K562 (cell line): Measurements from ENCODE around the gene HIVEP1. TPM values are rescaled to one million over a fixed set of nuclear protein-coding genes. Genes with fewer than 3 reads are reported as not detected.

ENCODE experiments used
- ATAC-seq: fragments of 200-7000 bp; cut with Tn5 transposase; 3 replicates; pipeline ENCODE4 v1.9.1; 2020; ENCODE audit warnings: moderate library complexity
- BruUV-seq: library from RNA; stranded (reverse); fragments of 400-500 nt; replicated peaks from 2 replicates; lab custom pipeline; 2021; lab: Mats Ljungman, UMichigan
- CTCF ChIA-PET: fragments of 300-600 bp; formaldehyde crosslinking; extraction: SDS; loops from one replicate; lab custom pipeline; 2021; ENCODE audit warnings: low intra/inter-chr PET ratio; lab: Yijun Ruan, JAX
- POLR2A ChIA-PET: fragments of 300-600, 350-650 bp; sonication (Branson Sonifier 250); formaldehyde crosslinking; extraction: SDS; loops from one replicate; lab custom pipeline; 2021; ENCODE audit warnings: antibody characterized with exemption, inconsistent platforms; lab: Yijun Ruan, JAX
- DNase-seq, 4 experiments: peaks; one replicate each; pipeline versions ENCODE4 v3.0.0 to v3.0.0-alpha.2; 2011 to 2018; ENCODE audit warnings: low spot score in 3 of 4, mixed read lengths in 3 of 4; ENCODE audit errors: extremely low read depth in 1 of 4
- FAIRE-seq: peaks from 2 replicates; lab custom pipeline; 2011; peaks lifted over from hg19 to GRCh38; lab: Jason Lieb, UNC
- H2AFZ ChIP-seq: 2 replicates; pipeline ENCODE4 v1.6.0; 2011; ENCODE audit warnings: low read depth, low read length, control low read depth, inconsistent platforms
- H3K27ac ChIP-seq: fragments of 200-600 bp; 3 replicates; pipeline ENCODE4 v1.8.0; 2011; ENCODE audit warnings: low read depth, mild to moderate bottlenecking, control low read depth, inconsistent platforms, low read length, moderate library complexity, mixed read lengths; ENCODE audit errors: extremely low read depth
- H3K27me3 ChIP-seq, 2 experiments: fragments of 300-600 bp in 1 of 2; 2 replicates in 1 of 2; 3 replicates in 1 of 2; pipeline versions ENCODE4 v1.6.0 to v1.8.0; 2011; ENCODE audit warnings: inconsistent platforms in 2 of 2, low read length in 2 of 2, mild to moderate bottlenecking in 1 of 2, mixed read lengths in 1 of 2, moderate library complexity in 1 of 2; ENCODE audit not compliant: control insufficient read depth in 2 of 2, insufficient read depth in 2 of 2
- H3K36me3 ChIP-seq: fragments of 300-600 bp; 3 replicates; pipeline ENCODE4 v1.8.0; 2011; ENCODE audit warnings: mild to moderate bottlenecking, low read length, inconsistent platforms; ENCODE audit not compliant: control insufficient read depth, insufficient read depth
- H3K4me1 ChIP-seq, 2 experiments: fragments of 200-600 bp in 1 of 2; replicated peaks in 1 of 2; 2 replicates in 1 of 2; 3 replicates in 1 of 2; pipeline versions ENCODE4 v1.5.1 to v1.8.0; 2011; ENCODE audit warnings: inconsistent platforms in 2 of 2, low read length in 2 of 2, mild to moderate bottlenecking in 1 of 2, mixed read lengths in 1 of 2, moderate library complexity in 1 of 2; ENCODE audit not compliant: control insufficient read depth in 2 of 2, insufficient read depth in 2 of 2
- H3K4me2 ChIP-seq: 2 replicates; pipeline ENCODE4 v1.6.1; 2011; ENCODE audit warnings: low read length, control low read depth, inconsistent platforms, mixed read lengths; ENCODE audit not compliant: insufficient read depth
- H3K4me3 ChIP-seq: fragments of 200-600 bp; sonication (generic), shearing (Covaris generic); 2 replicates; pipeline ENCODE4 v1.5.1; 2016; ENCODE audit warnings: control low read depth, inconsistent platforms
- H3K79me2 ChIP-seq: fragments of 200-600 bp; 3 replicates; pipeline ENCODE4 v1.8.0; 2011; ENCODE audit warnings: low read length, inconsistent platforms; ENCODE audit not compliant: control insufficient read depth, insufficient read depth
- H3K9ac ChIP-seq, 2 experiments: 2 replicates each; pipeline versions ENCODE4 v1.6.0 to v1.6.1; 2011; ENCODE audit warnings: low read depth in 2 of 2, low read length in 2 of 2, control low read depth in 1 of 2, inconsistent platforms in 1 of 2, mild to moderate bottlenecking in 1 of 2, mixed read lengths in 1 of 2; ENCODE audit not compliant: insufficient read depth in 1 of 2
- H3K9me1 ChIP-seq: one replicate; pipeline ENCODE4 v1.6.0; 2011; ENCODE audit warnings: inconsistent platforms, mild to moderate bottlenecking, low read length, moderate library complexity; ENCODE audit not compliant: control insufficient read depth, insufficient read depth
- H3K9me3 ChIP-seq: replicated peaks from 2 replicates; pipeline ENCODE4 v1.5.1; 2011; ENCODE audit warnings: low read depth, low read length, inconsistent platforms; ENCODE audit not compliant: control insufficient read depth, insufficient read depth
- H4K20me1 ChIP-seq: replicated peaks from 2 replicates; pipeline ENCODE4 v1.6.1; 2011; ENCODE audit warnings: low read length, inconsistent platforms, mixed read lengths; ENCODE audit not compliant: control insufficient read depth, insufficient read depth
- C11orf30 ChIP-seq: fragments of 450-650 bp; IDR thresholded peaks from 2 replicates; pipeline ENCODE4 v1.6.1; 2016; ENCODE audit warnings: low read depth, mild to moderate bottlenecking
- DMBX1 ChIP-seq: fragments of 250-450 bp; sonication (Bioruptor Pico); IDR thresholded peaks from 2 replicates; pipeline ENCODE4 v1.8.0; 2022; ENCODE audit warnings: inconsistent platforms, mild to moderate bottlenecking, moderate library complexity, borderline replicate concordance
- HDAC1 ChIP-seq, 2 experiments: fragments of 450-650 bp; IDR thresholded peaks; 2 replicates each; pipeline ENCODE4 v1.6.1; 2016 to 2017; ENCODE audit warnings: inconsistent platforms in 1 of 2, mild to moderate bottlenecking in 1 of 2, moderate library complexity in 1 of 2
- ILK ChIP-seq: fragments of 450-650 bp; IDR thresholded peaks from 2 replicates; pipeline ENCODE4 v1.6.1; 2016; ENCODE audit warnings: missing genetic modification characterization, low read depth, mild to moderate bottlenecking, missing compliant biosample characterization, moderate library complexity, borderline replicate concordance
- KDM4B ChIP-seq, 2 experiments: fragments of 450-650 bp in 1 of 2; sonication (generic) in 1 of 2; IDR thresholded peaks; 2 replicates each; pipeline ENCODE4 v1.6.1; 2016 to 2017; ENCODE audit warnings: borderline replicate concordance in 2 of 2, antibody characterized with exemption in 1 of 2, low read depth in 1 of 2, mild to moderate bottlenecking in 1 of 2
- MAFF ChIP-seq: IDR thresholded peaks from 2 replicates; pipeline ENCODE4 v1.6.1; 2012; ENCODE audit warnings: low read length, improper control_type of control experiment
- MAFG ChIP-seq: fragments of 450-650 bp; conservative IDR thresholded peaks from 2 replicates; pipeline ENCODE4 v1.6.1; 2016; ENCODE audit warnings: missing genetic modification characterization, missing compliant biosample characterization
- MXI1 ChIP-seq: IDR thresholded peaks from 2 replicates; pipeline ENCODE4 v1.6.1; 2011; ENCODE audit warnings: low read depth, mild to moderate bottlenecking, improper control_type of control experiment, low read length
- PHF21A ChIP-seq: fragments of 450-650 bp; IDR thresholded peaks from 2 replicates; pipeline ENCODE4 v1.6.1; 2017; ENCODE audit warnings: low read depth, borderline replicate concordance
- TRIM24 ChIP-seq, 2 experiments: fragments of 450-650 bp; IDR thresholded peaks; 2 replicates each; pipeline ENCODE4 v1.6.1; 2016
- TRIM28 ChIP-seq: fragments of 450-650 bp; IDR thresholded peaks from 2 replicates; pipeline ENCODE4 v1.6.1; 2017
- ZEB2 ChIP-seq: fragments of 450-650 bp; IDR thresholded peaks from 2 replicates; pipeline ENCODE4 v1.6.1; 2016
- ZNF316 ChIP-seq: fragments of 450-650 bp; IDR thresholded peaks from 2 replicates; pipeline ENCODE4 v1.6.1; 2016
- WGBS: fragments of 100-300 bp; shearing (Covaris generic); methylation state at CpG from one replicate; pipeline ENCODE4 v1.1.6; 2016; ENCODE audit warnings: low coverage, mixed read lengths; ENCODE audit not compliant: insufficient coverage; ENCODE audit errors: missing lambda C conversion rate; 5-methylcytosine and 5-hydroxymethylcytosine counted together
- in situ Hi-C: fragments of 300-500 bp; cut with MboI; formaldehyde crosslinking; loops from 4 replicates; pipeline ENCODE4 v1.15.0; 2018; ENCODE audit warnings: inconsistent platforms, mixed read lengths
- intact Hi-C: fragments of 100-400 bp; cut with micrococcal nuclease; formaldehyde crosslinking; loops from 2 replicates; pipeline ENCODE4 v1.14.2; 2022
- polyA plus RNA-seq, 8 experiments: library from polyadenylated mRNA; depleted of rRNA in 4 of 8; stranded (reverse) in 5 of 8; unstranded in 3 of 8; fragments of >200 nt; fragmentation: Nextera tagmentation in 2 of 8; fragmentation: Illumina TruSeq in 1 of 8; extraction: Ambion mirVana in 2 of 8; extraction: Trizol in 1 of 8; gene quantifications; 2 replicates each; pipeline versions ENCODE4 v1.2.1 to v1.2.3, GENCODE V29; 2011 to 2014; ENCODE audit warnings: inconsistent platforms in 1 of 8, missing spikeins in 1 of 8
- total RNA-seq, 7 experiments: library from RNA; depleted of rRNA in 6 of 7; stranded (reverse); fragments of >200 nt in 6 of 7; fragmentation: Illumina TruSeq in 2 of 7; extraction: Trizol in 2 of 7; gene quantifications; 2 replicates each; pipeline versions ENCODE4 v1.2.1 to v1.2.3, GENCODE V29; 2011 to 2021; ENCODE audit warnings: low replicate concordance in 1 of 7
- TF ChIP-seq, protein P1 (sequence below), 3 experiments: fragments of 200-800 bp in 1 of 3; fragments of 250-450 bp in 1 of 3; fragments of 450-650 bp in 1 of 3; sonication (Bioruptor Pico) in 1 of 3; sonication (Bioruptor generic) in 1 of 3; formaldehyde crosslinking in 1 of 3; IDR thresholded peaks; 2 replicates each; pipeline versions ENCODE4 v1.6.1 to v1.8.0; 2016 to 2022; ENCODE audit warnings: mild to moderate bottlenecking in 2 of 3, missing genetic modification characterization in 2 of 3, missing compliant biosample characterization in 1 of 3, moderate library complexity in 1 of 3

HIVEP1 gene
- total and polyA plus RNA-seq, 9 of the 15 experiments (the other 6 are each of a cell fraction or from before 2014, with no cell fraction given) = 6.0 to 33.3 (median 21.7) TPM

DNA sequence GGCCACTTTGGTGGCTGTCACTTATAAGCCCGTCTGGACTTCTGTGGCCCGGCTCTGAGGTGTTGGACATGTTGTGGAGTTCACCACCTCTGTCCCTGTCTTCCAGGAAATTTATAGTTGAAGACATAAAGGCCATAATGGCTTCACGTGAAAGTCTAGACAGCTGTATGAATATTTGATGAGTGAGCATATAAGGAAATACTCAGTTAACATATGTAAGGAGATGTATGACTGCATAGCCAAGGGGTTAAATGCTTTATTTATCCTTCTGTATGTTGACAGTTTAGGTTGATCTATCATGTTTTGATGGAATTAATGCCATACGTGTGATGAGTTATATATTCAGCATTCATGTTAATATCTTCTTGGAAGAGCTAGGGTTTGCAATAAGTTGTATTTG, 16.1 kb downstream of the HIVEP1 start:
- no peak for FAIRE-seq
- POLR2A ChIA-PET = interaction anchor here (1.1 to 1.4 kb wide), 2 partner anchors 11 to 15 kb away, joined by 3 read pairs; no protein-coding TSS in a partner anchor
- CTCF ChIA-PET = interaction anchor here (0.5 kb wide), 1 partner anchor 37 kb away, joined by 3 read pairs; no protein-coding TSS in a partner anchor

DNA sequence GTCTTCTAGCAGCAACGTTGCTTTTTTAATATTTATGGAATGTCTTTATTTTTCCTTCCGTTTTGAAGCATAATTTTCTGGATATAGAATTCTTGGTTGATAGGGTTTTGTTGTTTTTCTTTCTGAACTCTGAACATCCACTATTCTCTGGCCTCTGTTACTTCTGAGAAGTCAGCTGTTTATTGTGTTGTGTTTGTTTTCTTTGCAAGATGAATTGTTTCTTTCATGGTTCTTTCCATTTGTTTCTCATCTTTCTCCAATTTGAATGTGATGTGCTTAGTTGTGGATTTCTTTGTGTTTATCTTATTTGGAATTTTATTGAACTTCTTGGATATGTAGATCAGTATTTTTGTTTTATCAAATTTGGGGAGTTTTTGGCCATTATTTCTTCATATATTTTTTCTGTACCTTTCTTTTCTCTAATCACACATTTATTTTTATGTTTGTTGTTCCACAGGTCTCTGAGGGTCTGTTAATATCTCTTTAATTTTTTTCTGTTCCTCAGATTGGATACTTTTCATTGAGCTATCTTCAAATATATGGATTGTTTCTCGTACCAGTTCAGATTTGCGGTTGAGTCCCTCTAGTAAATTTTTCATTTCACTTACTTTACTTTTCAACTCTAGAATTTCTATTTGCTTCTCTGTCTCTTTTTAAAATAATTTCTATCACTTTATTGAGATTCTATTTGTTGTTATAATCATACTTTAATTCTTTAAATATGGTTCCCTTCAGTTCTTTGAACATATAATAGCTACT, 18.0 kb downstream of the HIVEP1 start:
- CTCF ChIA-PET = no interaction called here
- TF ChIP-seq, protein P1, sequence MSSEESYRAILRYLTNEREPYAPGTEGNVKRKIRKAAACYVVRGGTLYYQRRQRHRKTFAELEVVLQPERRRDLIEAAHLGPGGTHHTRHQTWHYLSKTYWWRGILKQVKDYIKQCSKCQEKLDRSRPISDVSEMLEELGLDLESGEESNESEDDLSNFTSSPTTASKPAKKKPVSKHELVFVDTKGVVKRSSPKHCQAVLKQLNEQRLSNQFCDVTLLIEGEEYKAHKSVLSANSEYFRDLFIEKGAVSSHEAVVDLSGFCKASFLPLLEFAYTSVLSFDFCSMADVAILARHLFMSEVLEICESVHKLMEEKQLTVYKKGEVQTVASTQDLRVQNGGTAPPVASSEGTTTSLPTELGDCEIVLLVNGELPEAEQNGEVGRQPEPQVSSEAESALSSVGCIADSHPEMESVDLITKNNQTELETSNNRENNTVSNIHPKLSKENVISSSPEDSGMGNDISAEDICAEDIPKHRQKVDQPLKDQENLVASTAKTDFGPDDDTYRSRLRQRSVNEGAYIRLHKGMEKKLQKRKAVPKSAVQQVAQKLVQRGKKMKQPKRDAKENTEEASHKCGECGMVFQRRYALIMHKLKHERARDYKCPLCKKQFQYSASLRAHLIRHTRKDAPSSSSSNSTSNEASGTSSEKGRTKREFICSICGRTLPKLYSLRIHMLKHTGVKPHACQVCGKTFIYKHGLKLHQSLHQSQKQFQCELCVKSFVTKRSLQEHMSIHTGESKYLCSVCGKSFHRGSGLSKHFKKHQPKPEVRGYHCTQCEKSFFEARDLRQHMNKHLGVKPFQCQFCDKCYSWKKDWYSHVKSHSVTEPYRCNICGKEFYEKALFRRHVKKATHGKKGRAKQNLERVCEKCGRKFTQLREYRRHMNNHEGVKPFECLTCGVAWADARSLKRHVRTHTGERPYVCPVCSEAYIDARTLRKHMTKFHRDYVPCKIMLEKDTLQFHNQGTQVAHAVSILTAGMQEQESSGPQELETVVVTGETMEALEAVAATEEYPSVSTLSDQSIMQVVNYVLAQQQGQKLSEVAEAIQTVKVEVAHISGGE (CRISPR knock-in tag; IDR thresholded peaks at IDR 0.05) = no peak
- TF ChIP-seq TRIM24 (IDR thresholded peaks at IDR 0.05) = peak; percentile 54 to 61; a peak in 3 of 4 replicates
- no peak for TF ChIP-seq DMBX1 (CRISPR knock-in tag)
- no peak for TF ChIP-seq ILK (tag)
- peak; percentile 75 for TF ChIP-seq TRIM28
- 0 out of 4 replicates have a peak, but pooled peaks of 1 of the 2 experiments have one; percentile 38 for TF ChIP-seq HDAC1 (IDR thresholded peaks at IDR 0.05)
- no peak for TF ChIP-seq MXI1

More for the DNA sequence above, 16.1 kb downstream of the HIVEP1 start:
- H3K27ac ChIP-seq = no peak overlapping the region
- WGBS = 80% methylated on average over 4 of the region's 4 CpGs
- no peaks in the 10 kb centered on the region for H3K9me1 ChIP-seq
- H3K4me3 ChIP-seq = no peak overlapping the region
- TF ChIP-seq ZNF316 (peak; percentile 84), MAFF (peak; percentile 28; the same call in 1 of the 2 replicates), KDM4B (IDR thresholded peaks at IDR 0.05; ENCODE audit: borderline replicate concordance in 2 of 2, low read depth in 1 of 2) (no peak), PHF21A (no peak), ZEB2 (no peak), MAFG (tag) (peak; percentile 31; the same call in 1 of the 2 replicates), C11orf30 (peak; percentile 61; the same call in 1 of the 2 replicates)
- in situ Hi-C loops (no loop called here), intact Hi-C loops (no loop called here)
- H3K36me3 ChIP-seq = peaks cover 72% of the 10 kb centered on the region
- H4K20me1 ChIP-seq = no peaks in the 10 kb centered on the region
- H2AFZ ChIP-seq = no peak overlapping the region
- no TSS peak for BruUV-seq
- H3K9ac ChIP-seq = no peak overlapping the region
- no peak overlapping the region for H3K4me2 ChIP-seq
- peaks cover 13% of the 10 kb centered on the region for H3K9me3 ChIP-seq
- H3K27me3 ChIP-seq = no peaks in the 10 kb centered on the region
- peaks cover 0 to 19% of the 10 kb centered on the region in 2 experiments; a peak in 4 of 5 replicates for H3K4me1 ChIP-seq
- ATAC-seq = no peak
- DNase-seq = no peak
- H3K79me2 ChIP-seq = peaks cover 98% of the 10 kb centered on the region

More for the DNA sequence above, 18.0 kb downstream of the HIVEP1 start:
- Histone ChIP-seq H3K9me3 (peaks cover 13% of the 10 kb centered on the region), H2AFZ (no peak overlapping the region), H4K20me1 (no peaks in the 10 kb centered on the region), H3K4me2 (no peak overlapping the region), H3K79me2 (peaks cover 98% of the 10 kb centered on the region), H3K9me1 (no peaks in the 10 kb centered on the region), H3K9ac (no peak overlapping the region), H3K27ac (no peak overlapping the region), H3K4me3 (no peak overlapping the region), H3K36me3 (peaks cover 63% of the 10 kb centered on the region), H3K27me3 (no peaks in the 10 kb centered on the region), H3K4me1 (peaks cover 8 to 17% of the 10 kb centered on the region in 2 experiments)
- in situ Hi-C loops (no loop called here), intact Hi-C loops (no loop called here)
- BruUV-seq = no TSS peak
- FAIRE-seq (no peak), DNase-seq (no peak), ATAC-seq (no peak)
- POLR2A ChIA-PET = interaction anchor here (1.0 kb wide), 1 partner anchor 437 kb away, joined by 3 read pairs; no protein-coding TSS in a partner anchor
- 73% methylated on average over 4 of the region's 4 CpGs for WGBS
